Left colon (tissue), 2 donors: Measurements from ENCODE around the gene ZNF236. TPM values are rescaled to one million over a fixed set of nuclear protein-coding genes. Genes with fewer than 3 reads are reported as not detected.
"Not testable (repeated sequence)": the region's sequence is repeated elsewhere in the genome, so short reads cannot be mapped to it uniquely, and the experiment has no call there.

Experiments used
- ATAC-seq: fragments of 200-7000 bp; cut with Tn5 transposase; one replicate; pipeline ENCODE4 v1.9.1; 2020; ENCODE audit warnings: mild to moderate bottlenecking, moderate library complexity
- DNase-seq, 2 donors: peaks; one replicate each; pipeline ENCODE4 v3.0.0-alpha.2; 2020
- intact Hi-C, 2 donors: fragments of 100-400 bp; cut with DNase I in 1 of 2; cut with micrococcal nuclease in 1 of 2; formaldehyde crosslinking; loops; one replicate each; pipeline versions ENCODE4 v1.11.2 to v1.14.0; 2022; cut with DNase I, micrococcal nuclease
- total RNA-seq, 2 donors: library from RNA; stranded (reverse); fragmentation: NEBNext Ultra II Directional; extraction: Animal tissue kit (Norgen Biotek cat#: 25700); gene quantifications; one replicate each; pipeline ENCODE4 v1.2.1, GENCODE V29; 2021
- donor health status: DM: no; HTN: no; CAD: no.
- donor health status: DM: yes; HTN: yes; CAD: no.

The ZNF236 gene
- total RNA-seq, 2 donors from 2014 or later: 11.4 to 13.0 TPM

DNA sequence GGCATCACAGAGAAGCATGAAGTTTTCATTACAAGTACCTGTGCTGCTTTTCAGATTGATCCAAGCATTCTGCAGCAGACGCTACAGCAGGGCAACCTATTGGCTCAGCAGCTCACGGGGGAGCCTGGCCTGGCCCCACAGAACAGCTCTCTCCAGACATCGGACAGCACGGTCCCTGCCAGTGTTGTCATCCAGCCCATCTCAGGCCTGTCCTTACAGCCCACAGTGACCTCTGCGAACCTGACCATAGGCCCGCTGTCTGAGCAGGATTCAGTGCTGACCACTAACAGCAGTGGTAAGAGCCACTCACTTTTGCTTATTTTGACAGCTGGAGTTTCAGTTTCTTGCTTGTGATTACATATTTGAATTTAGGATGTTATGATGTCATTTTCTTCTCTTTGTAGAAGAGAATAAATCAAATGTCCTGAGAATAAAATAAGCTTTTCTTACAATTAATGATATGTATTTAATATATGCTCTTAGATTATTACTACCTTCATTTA is 104.9 kb downstream of the ZNF236 start:
- no peak for ATAC-seq
- intact Hi-C loops: no loop called here
- no peak for DNase-seq

GRCh38 chr18:76928179-76928868 is 106.0 kb downstream of the ZNF236 start:
- intact Hi-C loops: no loop called here
- DNase-seq: no peak
- no peak for ATAC-seq

DNA sequence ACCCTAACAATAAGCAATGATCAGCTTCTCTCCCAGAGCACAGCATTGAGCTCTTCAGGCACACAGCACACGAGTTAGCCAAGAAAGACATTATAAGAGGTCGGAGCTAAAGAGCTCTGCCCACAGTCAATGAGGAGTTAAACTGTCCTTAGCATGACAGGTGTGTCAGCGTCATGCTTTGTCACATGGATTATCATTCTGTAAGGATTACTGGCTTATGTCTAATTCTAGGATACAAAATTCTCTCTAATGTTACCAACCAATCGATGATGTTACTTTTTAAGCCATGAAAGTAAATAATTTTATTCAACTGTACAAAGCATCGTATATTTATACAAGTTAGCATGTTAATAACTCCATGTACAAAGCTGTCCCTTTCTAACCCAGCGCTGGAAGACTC is 108.8 kb downstream of the ZNF236 start:
- ATAC-seq (no peak), DNase-seq (no peak)
- intact Hi-C loops: no loop called here

DNA sequence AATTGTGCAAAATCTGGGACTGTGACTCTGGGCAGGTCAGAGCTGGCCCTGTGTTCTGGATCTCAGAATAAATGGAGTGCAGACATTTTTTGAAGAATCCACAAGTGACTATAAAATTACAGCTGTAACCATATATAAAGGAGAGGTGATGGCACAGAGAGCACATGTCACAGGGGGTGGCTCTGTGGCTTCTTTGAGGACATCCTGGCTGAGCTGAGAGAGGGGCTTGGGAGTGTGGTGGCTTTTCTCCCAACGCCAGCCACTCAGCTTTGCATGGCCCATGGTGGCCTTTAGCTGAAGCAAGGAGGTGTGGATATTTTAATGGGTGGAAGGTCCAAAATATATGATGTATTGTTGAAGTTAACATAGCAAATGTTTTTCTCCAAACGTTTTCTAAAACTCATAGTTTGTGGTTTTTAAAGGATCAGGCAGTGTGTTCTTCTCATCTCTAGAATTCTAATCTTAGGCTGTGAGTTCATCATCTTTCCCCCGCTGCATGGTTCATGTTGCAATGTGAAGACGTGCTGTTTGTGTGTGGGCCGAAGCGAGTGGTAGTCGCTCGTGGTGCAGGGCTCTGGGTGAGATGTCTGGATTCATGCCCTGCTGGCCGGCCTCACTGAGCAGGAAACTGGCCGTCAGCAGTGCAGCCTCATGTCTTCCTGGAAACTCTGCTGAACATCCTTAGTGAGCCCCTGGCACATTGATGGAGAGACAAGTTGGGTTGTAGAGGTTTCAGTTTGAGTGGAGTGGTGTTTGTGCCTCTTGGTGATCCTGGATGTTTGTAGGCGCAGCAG is 109.9 kb downstream of the ZNF236 start:
- no peak for ATAC-seq
- intact Hi-C loops: no loop called here

GRCh38 chr18:76935722-76936337 is 113.5 kb downstream of the ZNF236 start:
- ATAC-seq (no peak), DNase-seq (no peak)
- intact Hi-C loops: no loop called here

More for the DNA sequence above, 109.9 kb downstream of the ZNF236 start:
- DNase-seq: no peak

DNA sequence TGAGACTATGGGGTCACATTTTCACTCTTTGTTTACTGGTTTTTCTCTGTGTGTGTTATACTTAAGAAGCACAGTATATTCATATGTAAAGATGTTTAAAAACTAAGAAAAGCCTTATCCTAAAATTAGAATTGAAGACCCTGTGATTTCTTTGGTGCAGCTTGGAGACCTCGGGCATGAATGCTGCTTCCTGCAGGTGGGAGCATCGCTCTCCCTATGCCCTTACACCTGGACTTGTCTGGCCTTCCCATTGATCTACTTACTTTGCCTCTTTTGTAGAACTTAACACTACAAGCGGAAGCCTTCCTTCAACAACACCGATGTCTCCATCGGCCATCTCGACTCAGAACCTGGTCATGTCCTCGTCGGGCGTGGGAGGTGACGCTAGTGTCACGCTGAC is 114.5 kb downstream of the ZNF236 start:
- ATAC-seq (no peak), DNase-seq (no peak)
- intact Hi-C loops: no loop called here

GRCh38 chr18:76937597-76937996 is 115.2 kb downstream of the ZNF236 start:
- DNase-seq: no peak
- intact Hi-C loops: no loop called here
- no peak for ATAC-seq

- DNase-seq (no peak), ATAC-seq (no peak)
- intact Hi-C loops: no loop called here
Measured at GRCh38 chr18:76938619-76939018, 116.3 kb downstream of the ZNF236 start.

- intact Hi-C loops: no loop called here
- ATAC-seq: peak; percentile 84
Measured at GRCh38 chr18:76941284-76941683, 118.9 kb downstream of the ZNF236 start.

DNA sequence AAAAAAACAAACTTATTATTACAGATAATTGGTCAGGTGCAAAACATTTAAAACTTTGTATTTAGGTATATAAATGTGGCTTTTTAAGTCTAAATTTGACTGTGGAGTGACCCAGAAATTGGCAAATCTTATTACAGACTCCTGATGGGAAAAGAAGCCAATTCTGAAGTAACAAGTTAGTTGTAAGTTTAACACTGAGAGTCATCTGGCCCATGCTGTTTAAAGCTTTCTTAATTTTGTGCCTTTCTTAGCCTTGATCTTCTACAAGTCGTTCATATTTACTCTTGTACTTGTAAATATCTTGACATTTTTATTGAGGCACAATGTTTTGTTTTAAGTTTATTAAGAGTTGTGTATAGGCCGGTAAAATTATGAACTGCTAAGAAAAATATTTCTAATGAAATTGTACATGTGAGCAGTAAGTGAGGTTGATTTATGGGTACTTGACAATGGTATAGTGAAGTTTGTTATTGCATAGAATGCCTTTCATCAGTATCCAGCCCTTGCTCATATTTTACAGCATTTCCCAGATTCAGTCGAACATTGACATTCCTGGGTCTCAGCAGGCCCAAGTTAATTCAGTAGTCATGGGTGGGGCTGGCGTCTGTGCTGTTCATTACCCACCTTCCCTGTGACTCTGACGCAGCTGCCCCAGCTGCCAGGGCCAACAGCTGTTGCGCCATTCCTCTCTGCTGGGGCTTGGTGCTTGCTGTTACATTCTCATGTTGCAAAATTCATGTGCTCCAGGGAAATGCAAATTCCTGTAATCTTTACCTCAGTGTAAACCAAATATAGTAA is 121.4 kb downstream of the ZNF236 start:
- intact Hi-C loops: no loop called here
- no peak for ATAC-seq
- no peak for DNase-seq

More at GRCh38 chr18:76941284-76941683, 118.9 kb downstream of the ZNF236 start:
- peak; percentile 48 to 54 for DNase-seq

DNA sequence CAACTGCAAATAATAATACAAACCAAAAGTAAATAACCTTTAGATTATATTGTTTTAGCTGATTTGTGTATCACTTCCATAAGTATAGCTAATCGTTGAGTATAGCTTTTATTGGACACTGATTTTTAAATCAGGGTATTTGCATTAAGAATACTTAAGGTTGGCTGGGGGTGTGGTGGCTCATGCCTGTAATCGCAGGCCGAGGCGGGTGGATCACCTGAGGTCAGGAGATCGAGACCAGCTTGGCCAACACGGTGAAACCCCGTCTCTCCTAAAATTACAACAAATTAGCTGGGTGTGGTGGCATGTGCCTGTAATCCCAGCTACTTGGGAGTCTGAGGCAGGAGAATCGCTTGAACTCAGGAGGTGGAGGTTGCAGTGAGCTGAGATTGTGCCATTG is 122.0 kb downstream of the ZNF236 start:
- DNase-seq, intact Hi-C loops, ATAC-seq: not testable (repeated sequence)

GRCh38 chr18:76948345-76948744 is 126.0 kb downstream of the ZNF236 start:
- intact Hi-C loops: no loop called here
- DNase-seq: no peak
- ATAC-seq: no peak

GRCh38 chr18:76951456-76952247 is 129.3 kb downstream of the ZNF236 start:
- DNase-seq (no peak), ATAC-seq (no peak)
- intact Hi-C loops: no loop called here

DNA sequence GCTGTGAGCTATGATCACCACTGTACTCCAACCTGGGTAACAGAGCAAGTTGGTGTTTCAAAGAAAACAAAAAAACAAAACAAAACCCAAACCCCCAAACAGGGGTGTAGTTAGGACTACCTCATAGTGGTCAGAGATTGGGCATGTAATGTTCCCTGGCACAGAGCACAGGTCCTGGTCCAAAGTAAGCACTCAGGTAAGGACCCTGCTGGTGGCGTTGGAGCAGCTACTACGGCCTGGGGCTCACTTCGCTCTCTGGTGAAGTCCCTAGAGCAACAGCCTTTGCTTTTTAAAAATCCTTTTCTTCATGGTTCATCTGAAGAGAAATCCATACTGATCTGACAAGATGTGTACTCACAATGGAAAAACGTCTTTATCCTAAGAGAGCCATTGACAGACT is 130.4 kb downstream of the ZNF236 start:
- ATAC-seq: no peak
- DNase-seq: no peak
- intact Hi-C loops: no loop called here

GRCh38 chr18:76953156-76953555 is 130.8 kb downstream of the ZNF236 start:
- DNase-seq: no peak
- intact Hi-C loops: no loop called here
- ATAC-seq: peak; percentile 30

DNA sequence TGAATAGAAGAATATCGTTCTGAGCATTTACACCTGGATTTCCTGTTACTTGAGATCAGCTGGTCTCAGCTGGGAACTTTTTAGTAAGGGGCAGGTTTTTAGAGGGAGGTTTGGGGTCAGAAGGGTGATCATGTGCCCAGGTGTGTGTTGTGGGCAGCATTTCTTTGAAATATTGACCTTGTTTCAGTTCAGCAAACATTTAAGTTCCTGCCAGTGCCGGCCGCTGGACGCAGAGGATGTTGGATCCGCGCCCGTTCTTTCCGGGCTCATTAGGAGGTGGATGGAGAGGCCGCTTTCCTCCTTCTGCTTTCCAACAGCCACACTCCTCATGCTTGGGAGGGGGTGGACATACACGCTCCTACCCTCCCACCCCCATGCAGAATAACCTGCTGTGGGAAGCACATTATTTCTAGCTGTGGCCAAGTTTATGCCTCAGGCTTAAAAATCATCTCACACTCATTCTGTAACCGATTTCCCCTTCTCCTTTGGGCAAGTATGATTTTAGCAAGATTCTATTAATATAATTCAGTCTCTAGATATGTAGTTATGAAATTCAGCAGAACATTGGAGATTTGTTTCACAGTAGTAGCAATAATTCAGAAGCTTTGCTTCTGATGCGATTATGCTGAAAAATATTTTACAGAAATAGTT is 131.4 kb downstream of the ZNF236 start:
- ATAC-seq: peak; percentile 60
- DNase-seq: peak; percentile 57 to 77
- intact Hi-C loops: no loop called here

GRCh38 chr18:76955524-76956170 is 133.3 kb downstream of the ZNF236 start:
- intact Hi-C loops: no loop called here
- peak; percentile 83 for ATAC-seq
- DNase-seq: peak in 1 of 2 donors; percentile 82
